SK-N-MC (cell line): Measurements from ENCODE around the gene SLC25A39.
"Not testable (repeated sequence)": the region's sequence is repeated elsewhere in the genome, so short reads cannot be mapped to it uniquely, and the experiment has no call there.

Experiments used
- EZH2 ChIP-seq: fragments of 200-600 bp; sonication (generic); IDR thresholded peaks from one replicate; pipeline ENCODE4 v1.6.1; 2017; ENCODE audit warnings: antibody characterized with exemption
- FOXP2 ChIP-seq: optimal IDR thresholded peaks from 2 replicates; pipeline ENCODE3; 2011; ENCODE audit warnings: mild to moderate bottlenecking, moderate library complexity; ENCODE audit not compliant: insufficient read depth; ENCODE audit errors: extremely low read length, control extremely low read depth
- POLR2AphosphoS5 ChIP-seq: IDR thresholded peaks from 2 replicates; pipeline ENCODE4 v1.6.1; 2012; ENCODE audit warnings: mild to moderate bottlenecking, low read depth, low read length, borderline replicate concordance

- not testable (repeated sequence) for TF ChIP-seq EZH2, POLR2AphosphoS5, FOXP2
These were observed 5.6 kb upstream of the SLC25A39 start for GRCh38 chr17:44330263-44330662.
